HEK293 (cell line): ENCODE data around the gene SPATA16.

Experiments
- REPIN1 ChIP-seq: fragments of 450-650 bp; formaldehyde crosslinking; IDR thresholded peaks from 2 replicates; pipeline ENCODE4 v1.5.1; 2017; ENCODE audit warnings: missing biosample characterization, missing genetic modification characterization, low read depth
- SP2 ChIP-seq: fragments of 450-650 bp; formaldehyde crosslinking; IDR thresholded peaks from 2 replicates; pipeline ENCODE4 v1.5.1; 2016; ENCODE audit warnings: missing biosample characterization, missing genetic modification characterization
- ZEB2 ChIP-seq: fragments of 450-650 bp; formaldehyde crosslinking; IDR thresholded peaks from 2 replicates; pipeline ENCODE4 v1.5.1; 2016; ENCODE audit warnings: missing biosample characterization, missing genetic modification characterization
- ZNF121 ChIP-seq: fragments of 450-650 bp; formaldehyde crosslinking; IDR thresholded peaks from 2 replicates; pipeline ENCODE4 v1.5.1; 2016; ENCODE audit warnings: missing biosample characterization, missing genetic modification characterization
- ZXDB ChIP-seq: fragments of 450-650 bp; formaldehyde crosslinking; IDR thresholded peaks from 2 replicates; pipeline ENCODE4 v1.5.1; 2016; ENCODE audit warnings: missing biosample characterization, missing genetic modification characterization
- TF ChIP-seq, protein P1 (sequence below): fragments of 450-650 bp; formaldehyde crosslinking; IDR thresholded peaks from 2 replicates; pipeline ENCODE4 v1.5.1; 2016; ENCODE audit warnings: missing biosample characterization, missing genetic modification characterization
- TF ChIP-seq, protein P2 (sequence below): fragments of 450-650 bp; formaldehyde crosslinking; IDR thresholded peaks from 2 replicates; pipeline ENCODE4 v1.5.1; 2016; ENCODE audit warnings: missing biosample characterization, missing genetic modification characterization
- TF ChIP-seq, protein P3 (sequence below): fragments of 450-650 bp; formaldehyde crosslinking; IDR thresholded peaks from 2 replicates; pipeline ENCODE4 v1.5.1; 2016; ENCODE audit warnings: missing biosample characterization, missing genetic modification characterization
- TF ChIP-seq, protein P4 (sequence below): fragments of 450-650 bp; IDR thresholded peaks from 2 replicates; pipeline ENCODE4 v1.5.1; 2018; ENCODE audit warnings: missing biosample characterization, missing genetic modification characterization
- TF ChIP-seq, protein P5 (sequence below): fragments of 450-650 bp; IDR thresholded peaks from 2 replicates; pipeline ENCODE4 v1.5.1; 2018; ENCODE audit warnings: missing biosample characterization, mild to moderate bottlenecking, missing genetic modification characterization

DNA sequence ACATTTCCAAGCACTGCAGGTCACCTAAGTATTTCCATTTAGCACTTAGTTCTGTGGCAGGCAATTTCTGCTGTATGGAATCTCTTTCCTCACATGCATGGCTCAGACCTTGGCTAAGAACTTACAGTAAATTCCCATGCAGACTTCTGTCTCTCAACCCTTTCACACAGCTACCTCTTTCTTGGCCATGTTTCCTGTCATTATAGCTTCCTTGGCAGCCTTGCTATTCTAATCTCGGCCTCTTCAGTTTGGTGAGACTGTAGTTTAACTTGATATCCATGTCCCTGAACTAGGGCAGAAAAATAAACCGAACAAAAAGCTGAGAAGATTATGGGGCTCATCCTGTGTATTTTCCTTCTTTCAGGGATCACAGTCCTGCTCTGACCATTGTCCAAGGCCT lies 96.0 kb downstream of the SPATA16 start:
- TF ChIP-seq, protein P1, sequence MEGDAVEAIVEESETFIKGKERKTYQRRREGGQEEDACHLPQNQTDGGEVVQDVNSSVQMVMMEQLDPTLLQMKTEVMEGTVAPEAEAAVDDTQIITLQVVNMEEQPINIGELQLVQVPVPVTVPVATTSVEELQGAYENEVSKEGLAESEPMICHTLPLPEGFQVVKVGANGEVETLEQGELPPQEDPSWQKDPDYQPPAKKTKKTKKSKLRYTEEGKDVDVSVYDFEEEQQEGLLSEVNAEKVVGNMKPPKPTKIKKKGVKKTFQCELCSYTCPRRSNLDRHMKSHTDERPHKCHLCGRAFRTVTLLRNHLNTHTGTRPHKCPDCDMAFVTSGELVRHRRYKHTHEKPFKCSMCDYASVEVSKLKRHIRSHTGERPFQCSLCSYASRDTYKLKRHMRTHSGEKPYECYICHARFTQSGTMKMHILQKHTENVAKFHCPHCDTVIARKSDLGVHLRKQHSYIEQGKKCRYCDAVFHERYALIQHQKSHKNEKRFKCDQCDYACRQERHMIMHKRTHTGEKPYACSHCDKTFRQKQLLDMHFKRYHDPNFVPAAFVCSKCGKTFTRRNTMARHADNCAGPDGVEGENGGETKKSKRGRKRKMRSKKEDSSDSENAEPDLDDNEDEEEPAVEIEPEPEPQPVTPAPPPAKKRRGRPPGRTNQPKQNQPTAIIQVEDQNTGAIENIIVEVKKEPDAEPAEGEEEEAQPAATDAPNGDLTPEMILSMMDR (tag by site-specific recombination): no peak
- TF ChIP-seq, protein P2, sequence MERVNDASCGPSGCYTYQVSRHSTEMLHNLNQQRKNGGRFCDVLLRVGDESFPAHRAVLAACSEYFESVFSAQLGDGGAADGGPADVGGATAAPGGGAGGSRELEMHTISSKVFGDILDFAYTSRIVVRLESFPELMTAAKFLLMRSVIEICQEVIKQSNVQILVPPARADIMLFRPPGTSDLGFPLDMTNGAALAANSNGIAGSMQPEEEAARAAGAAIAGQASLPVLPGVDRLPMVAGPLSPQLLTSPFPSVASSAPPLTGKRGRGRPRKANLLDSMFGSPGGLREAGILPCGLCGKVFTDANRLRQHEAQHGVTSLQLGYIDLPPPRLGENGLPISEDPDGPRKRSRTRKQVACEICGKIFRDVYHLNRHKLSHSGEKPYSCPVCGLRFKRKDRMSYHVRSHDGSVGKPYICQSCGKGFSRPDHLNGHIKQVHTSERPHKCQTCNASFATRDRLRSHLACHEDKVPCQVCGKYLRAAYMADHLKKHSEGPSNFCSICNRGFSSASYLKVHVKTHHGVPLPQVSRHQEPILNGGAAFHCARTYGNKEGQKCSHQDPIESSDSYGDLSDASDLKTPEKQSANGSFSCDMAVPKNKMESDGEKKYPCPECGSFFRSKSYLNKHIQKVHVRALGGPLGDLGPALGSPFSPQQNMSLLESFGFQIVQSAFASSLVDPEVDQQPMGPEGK (tag by site-specific recombination): no peak
- TF ChIP-seq ZEB2 (tag by site-specific recombination): no peak
- no peak for TF ChIP-seq ZNF121 (tag by site-specific recombination)
- TF ChIP-seq ZXDB: no peak
- TF ChIP-seq, protein P3, sequence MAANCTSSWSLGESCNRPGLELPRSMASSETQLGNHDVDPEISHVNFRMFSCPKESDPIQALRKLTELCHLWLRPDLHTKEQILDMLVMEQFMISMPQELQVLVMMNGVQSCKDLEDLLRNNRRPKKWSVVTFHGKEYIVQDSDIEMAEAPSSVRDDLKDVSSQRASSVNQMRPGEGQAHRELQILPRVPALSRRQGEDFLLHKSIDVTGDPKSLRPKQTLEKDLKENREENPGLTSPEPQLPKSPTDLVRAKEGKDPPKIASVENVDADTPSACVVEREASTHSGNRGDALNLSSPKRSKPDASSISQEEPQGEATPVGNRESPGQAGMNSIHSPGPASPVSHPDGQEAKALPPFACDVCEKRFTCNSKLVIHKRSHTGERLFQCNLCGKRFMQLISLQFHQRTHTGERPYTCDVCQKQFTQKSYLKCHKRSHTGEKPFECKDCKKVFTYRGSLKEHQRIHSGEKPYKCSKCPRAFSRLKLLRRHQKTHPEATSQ (tag by site-specific recombination): no peak
- TF ChIP-seq REPIN1 (tag by site-specific recombination): no peak
- TF ChIP-seq, protein P4, sequence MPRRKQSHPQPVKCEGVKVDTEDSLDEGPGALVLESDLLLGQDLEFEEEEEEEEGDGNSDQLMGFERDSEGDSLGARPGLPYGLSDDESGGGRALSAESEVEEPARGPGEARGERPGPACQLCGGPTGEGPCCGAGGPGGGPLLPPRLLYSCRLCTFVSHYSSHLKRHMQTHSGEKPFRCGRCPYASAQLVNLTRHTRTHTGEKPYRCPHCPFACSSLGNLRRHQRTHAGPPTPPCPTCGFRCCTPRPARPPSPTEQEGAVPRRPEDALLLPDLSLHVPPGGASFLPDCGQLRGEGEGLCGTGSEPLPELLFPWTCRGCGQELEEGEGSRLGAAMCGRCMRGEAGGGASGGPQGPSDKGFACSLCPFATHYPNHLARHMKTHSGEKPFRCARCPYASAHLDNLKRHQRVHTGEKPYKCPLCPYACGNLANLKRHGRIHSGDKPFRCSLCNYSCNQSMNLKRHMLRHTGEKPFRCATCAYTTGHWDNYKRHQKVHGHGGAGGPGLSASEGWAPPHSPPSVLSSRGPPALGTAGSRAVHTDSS (tag by site-specific recombination): no peak
- no peak for TF ChIP-seq SP2
- TF ChIP-seq, protein P5, sequence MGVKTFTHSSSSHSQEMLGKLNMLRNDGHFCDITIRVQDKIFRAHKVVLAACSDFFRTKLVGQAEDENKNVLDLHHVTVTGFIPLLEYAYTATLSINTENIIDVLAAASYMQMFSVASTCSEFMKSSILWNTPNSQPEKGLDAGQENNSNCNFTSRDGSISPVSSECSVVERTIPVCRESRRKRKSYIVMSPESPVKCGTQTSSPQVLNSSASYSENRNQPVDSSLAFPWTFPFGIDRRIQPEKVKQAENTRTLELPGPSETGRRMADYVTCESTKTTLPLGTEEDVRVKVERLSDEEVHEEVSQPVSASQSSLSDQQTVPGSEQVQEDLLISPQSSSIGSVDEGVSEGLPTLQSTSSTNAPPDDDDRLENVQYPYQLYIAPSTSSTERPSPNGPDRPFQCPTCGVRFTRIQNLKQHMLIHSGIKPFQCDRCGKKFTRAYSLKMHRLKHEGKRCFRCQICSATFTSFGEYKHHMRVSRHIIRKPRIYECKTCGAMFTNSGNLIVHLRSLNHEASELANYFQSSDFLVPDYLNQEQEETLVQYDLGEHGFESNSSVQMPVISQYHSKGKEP: no peak
